Tibial artery (tissue), 4 donors: Measurements from ENCODE around the gene BATF3.

Experiments
- DNase-seq, 2 donors: peaks; one replicate each; pipeline ENCODE4 v3.0.0-alpha.2; 2019
- H3K27ac ChIP-seq, 2 donors: fragments of 200-600 bp; sonication (generic) in 1 of 2; 1 replicate in 1 of 2; 2 replicates in 1 of 2; pipeline ENCODE4 v1.5.1; 2018 to 2019; ENCODE audit warnings: mild to moderate bottlenecking in 1 of 2
- H3K27me3 ChIP-seq, 2 donors: fragments of 200-600 bp; sonication (generic) in 1 of 2; one replicate each; pipeline versions ENCODE4 v1.5.1 to v1.6.0; 2016 to 2019
- H3K36me3 ChIP-seq, 3 donors: fragments of 200-600 bp; sonication (generic) in 2 of 3; one replicate each; pipeline ENCODE4 v1.5.1; 2016 to 2019; ENCODE audit warnings: mild to moderate bottlenecking in 2 of 3
- H3K4me1 ChIP-seq, 4 donors: fragments of 200-600 bp; sonication (generic) in 2 of 4; 1 replicate in 3 of 4; 2 replicates in 1 of 4; pipeline ENCODE4 v1.5.1; 2016 to 2019
- H3K4me3 ChIP-seq, 2 donors: fragments of 200-600 bp; sonication (generic) in 1 of 2; 1 replicate in 1 of 2; 2 replicates in 1 of 2; pipeline ENCODE4 v1.5.1; 2018 to 2019; ENCODE audit warnings: mild to moderate bottlenecking in 2 of 2
- H3K9me3 ChIP-seq, 3 donors: fragments of 200-600 bp; sonication (generic) in 1 of 3; one replicate each; pipeline ENCODE4 v1.5.1; 2016 to 2019
- intact Hi-C: fragments of 100-400 bp; cut with DNase I; formaldehyde crosslinking; loops from one replicate; pipeline ENCODE4 v1.15.0; 2023; ENCODE audit warnings: low total_unique reads
- TF ChIP-seq, protein P1 (sequence below), 2 experiments: fragments of 200-600 bp in 1 of 2; fragments of 450-650 bp in 1 of 2; IDR thresholded peaks; one replicate each; pipeline ENCODE4 v1.5.1; 2017 to 2019; ENCODE audit warnings: antibody characterized with exemption in 2 of 2, mild to moderate bottlenecking in 1 of 2, moderate library complexity in 1 of 2

The BATF3 gene

DNA sequence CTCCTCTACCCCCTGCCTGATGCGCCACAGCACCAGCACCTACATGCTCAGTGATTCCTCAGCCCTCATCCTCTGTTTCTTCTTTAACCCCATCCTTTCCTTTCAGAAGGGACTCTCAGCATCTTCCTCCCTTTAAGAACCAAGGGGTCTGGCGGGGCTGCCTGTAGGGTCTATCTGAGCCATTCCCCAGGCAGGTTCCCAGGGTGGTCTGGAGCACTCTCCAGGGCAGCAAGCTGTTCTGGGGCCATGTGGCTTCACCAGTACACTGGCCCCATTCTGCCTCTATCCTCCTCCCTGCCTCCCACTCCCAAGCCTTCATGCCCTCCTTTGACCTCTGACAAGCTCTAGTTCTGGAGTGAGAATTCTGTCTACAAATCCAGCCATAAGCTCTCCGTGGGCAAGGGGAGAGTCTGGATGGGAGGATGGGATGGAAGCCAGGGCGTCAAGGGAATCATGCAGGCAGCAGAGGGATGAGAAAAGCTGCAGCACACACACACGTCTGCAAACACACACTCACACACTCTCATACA is 10.4 kb downstream of the BATF3 start:
- no peaks in the 10 kb centered on the region for H3K36me3 ChIP-seq
- no peaks in the 10 kb centered on the region for H3K9me3 ChIP-seq
- H3K4me1 ChIP-seq = no peaks in the 10 kb centered on the region
- DNase-seq = no peak
- H3K27me3 ChIP-seq = peaks cover 0 to 3% of the 10 kb centered on the region in 2 donors
- no peak overlapping the region for H3K4me3 ChIP-seq
- intact Hi-C loops = no loop called here
- TF ChIP-seq, protein P1, sequence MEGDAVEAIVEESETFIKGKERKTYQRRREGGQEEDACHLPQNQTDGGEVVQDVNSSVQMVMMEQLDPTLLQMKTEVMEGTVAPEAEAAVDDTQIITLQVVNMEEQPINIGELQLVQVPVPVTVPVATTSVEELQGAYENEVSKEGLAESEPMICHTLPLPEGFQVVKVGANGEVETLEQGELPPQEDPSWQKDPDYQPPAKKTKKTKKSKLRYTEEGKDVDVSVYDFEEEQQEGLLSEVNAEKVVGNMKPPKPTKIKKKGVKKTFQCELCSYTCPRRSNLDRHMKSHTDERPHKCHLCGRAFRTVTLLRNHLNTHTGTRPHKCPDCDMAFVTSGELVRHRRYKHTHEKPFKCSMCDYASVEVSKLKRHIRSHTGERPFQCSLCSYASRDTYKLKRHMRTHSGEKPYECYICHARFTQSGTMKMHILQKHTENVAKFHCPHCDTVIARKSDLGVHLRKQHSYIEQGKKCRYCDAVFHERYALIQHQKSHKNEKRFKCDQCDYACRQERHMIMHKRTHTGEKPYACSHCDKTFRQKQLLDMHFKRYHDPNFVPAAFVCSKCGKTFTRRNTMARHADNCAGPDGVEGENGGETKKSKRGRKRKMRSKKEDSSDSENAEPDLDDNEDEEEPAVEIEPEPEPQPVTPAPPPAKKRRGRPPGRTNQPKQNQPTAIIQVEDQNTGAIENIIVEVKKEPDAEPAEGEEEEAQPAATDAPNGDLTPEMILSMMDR (IDR thresholded peaks at IDR 0.05) = no peak
- H3K27ac ChIP-seq = no peak overlapping the region

DNA sequence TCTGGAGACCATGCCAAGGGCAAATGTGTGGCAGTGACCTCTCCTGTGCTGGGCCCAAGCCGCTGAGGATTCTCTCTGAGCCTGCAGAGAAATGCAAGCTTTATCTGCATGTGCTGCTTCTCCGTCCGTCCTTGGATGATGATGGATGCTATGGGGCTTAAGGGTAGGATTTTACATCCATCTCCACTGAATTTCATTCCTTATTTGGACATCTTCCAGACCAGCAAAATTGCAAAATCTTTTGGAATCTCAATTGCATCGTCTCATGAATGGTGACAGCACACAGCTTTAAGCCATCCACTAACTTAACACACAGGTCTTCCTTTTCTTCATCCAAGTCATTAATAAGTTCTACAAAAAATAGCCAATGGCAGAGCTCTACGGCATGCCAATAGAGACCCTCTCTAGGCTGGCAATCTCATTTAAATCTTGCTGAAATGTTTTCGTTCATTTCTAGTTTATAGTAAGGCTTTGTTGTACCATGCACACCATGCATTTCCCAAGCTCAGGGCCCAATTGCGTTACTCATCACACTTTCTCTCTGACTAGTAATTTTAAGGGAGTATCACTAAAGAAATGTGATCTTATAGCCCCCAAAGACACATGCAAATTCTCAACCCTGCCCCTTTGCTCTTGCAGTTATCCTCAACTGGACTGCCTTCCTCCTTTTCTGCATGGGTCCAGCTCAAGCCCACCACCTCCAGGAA is 11.1 kb downstream of the BATF3 start:
- no peak for DNase-seq
- intact Hi-C loops = no loop called here

DNA sequence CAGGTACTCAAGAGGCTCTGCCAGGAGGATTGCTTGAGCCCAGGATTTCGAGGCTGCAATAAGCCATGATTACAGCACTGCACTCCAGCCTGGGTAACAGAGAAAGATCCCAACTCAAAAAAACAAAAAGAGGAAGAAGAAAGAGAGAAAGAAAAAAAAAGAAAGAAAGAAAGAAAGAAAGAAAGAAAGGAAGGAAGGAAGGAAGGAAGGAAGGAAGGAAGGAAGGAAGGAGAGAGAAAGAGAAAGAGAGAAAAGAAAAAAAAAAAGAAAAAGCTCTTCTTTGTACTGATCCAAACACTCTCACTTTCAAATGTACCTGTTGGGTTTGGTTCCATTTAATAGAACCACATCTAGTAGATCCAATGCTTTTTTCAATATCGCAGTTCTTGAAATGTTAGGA is 11.8 kb downstream of the BATF3 start:
- intact Hi-C loops = no loop called here
- Histone ChIP-seq H3K9me3 (no peaks in the 10 kb centered on the region), H3K27ac (no peak overlapping the region), H3K4me1 (no peaks in the 10 kb centered on the region), H3K4me3 (no peak overlapping the region), H3K36me3 (no peaks in the 10 kb centered on the region), H3K27me3 (peaks cover 0 to 4% of the 10 kb centered on the region in 2 donors)
- TF ChIP-seq, protein P1 (IDR thresholded peaks at IDR 0.05) = no peak
- no peak for DNase-seq

More for the DNA sequence above, 11.1 kb downstream of the BATF3 start:
- H3K9me3 ChIP-seq = no peaks in the 10 kb centered on the region
- H3K27ac ChIP-seq = no peak overlapping the region
- no peaks in the 10 kb centered on the region for H3K4me1 ChIP-seq
- no peaks in the 10 kb centered on the region for H3K36me3 ChIP-seq
- no peak overlapping the region for H3K4me3 ChIP-seq
- TF ChIP-seq, protein P1 (IDR thresholded peaks at IDR 0.05) = no peak
- peaks cover 0 to 4% of the 10 kb centered on the region in 2 donors for H3K27me3 ChIP-seq

DNA sequence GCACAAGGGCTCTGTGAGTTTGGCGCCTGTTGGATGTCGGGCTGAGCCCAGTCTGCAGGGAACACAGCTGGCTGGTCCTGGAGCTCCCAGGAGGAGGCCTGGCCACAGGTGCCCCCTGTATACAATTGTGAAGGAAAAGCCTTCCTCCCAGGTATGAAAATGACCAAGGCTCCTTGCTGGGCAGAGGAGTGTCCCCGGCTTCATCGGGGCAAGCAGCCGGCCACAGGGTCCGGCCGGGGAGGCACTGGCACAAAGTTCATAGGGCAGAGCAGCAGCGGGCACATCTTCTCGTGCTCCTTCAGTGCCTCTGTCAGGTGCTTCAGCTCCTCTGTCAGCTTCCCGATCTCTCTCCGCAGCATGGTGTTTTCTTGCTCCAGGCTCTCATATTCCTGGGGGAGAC is 13.0 kb downstream of the BATF3 start:
- H3K4me3 ChIP-seq = no peak overlapping the region
- TF ChIP-seq, protein P1 (IDR thresholded peaks at IDR 0.05) = no peak
- no peak overlapping the region for H3K27ac ChIP-seq
- intact Hi-C loops = no loop called here
- H3K36me3 ChIP-seq = no peaks in the 10 kb centered on the region
- DNase-seq = no peak
- H3K9me3 ChIP-seq = no peaks in the 10 kb centered on the region
- peaks cover 0 to 4% of the 10 kb centered on the region in 2 donors for H3K27me3 ChIP-seq
- H3K4me1 ChIP-seq = no peaks in the 10 kb centered on the region

DNA sequence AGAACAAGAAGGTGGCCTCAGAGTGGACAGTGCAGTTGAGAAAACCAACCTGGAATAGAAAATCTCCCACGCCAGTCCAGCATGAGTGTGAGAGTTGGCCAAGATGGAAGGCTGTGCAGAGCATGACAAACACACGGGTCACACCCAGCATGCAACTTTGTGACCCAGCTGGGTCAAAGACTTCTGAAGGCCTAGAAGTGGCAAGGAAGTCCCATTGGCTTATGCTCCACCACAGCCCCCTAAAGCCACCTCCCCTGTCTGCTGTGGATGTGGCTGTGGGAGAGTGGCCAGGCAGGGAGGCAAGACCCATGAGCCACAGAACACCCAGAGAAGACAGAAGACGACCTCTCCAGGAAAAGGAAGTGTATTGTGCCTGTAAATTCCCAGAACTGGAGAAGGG is 13.6 kb downstream of the BATF3 start:
- H3K27me3 ChIP-seq = peaks cover 0 to 4% of the 10 kb centered on the region in 2 donors
- H3K4me1 ChIP-seq = no peaks in the 10 kb centered on the region
- DNase-seq = no peak
- no peaks in the 10 kb centered on the region for H3K9me3 ChIP-seq
- TF ChIP-seq, protein P1 (IDR thresholded peaks at IDR 0.05) = no peak
- intact Hi-C loops = no loop called here
- no peak overlapping the region for H3K4me3 ChIP-seq
- H3K36me3 ChIP-seq = no peaks in the 10 kb centered on the region
- H3K27ac ChIP-seq = no peak overlapping the region
